ENCODE measurements around the gene PHLPP1. TPM values are rescaled to one million over a fixed set of nuclear protein-coding genes. Genes with fewer than 3 reads are reported as not detected.
A peak's percentile ranks its signal among the peaks of the same experiment; 100 is the strongest.
"Not testable (repeated sequence)": the region's sequence is repeated elsewhere in the genome, so short reads cannot be mapped to it uniquely, and the experiment has no call there.

PHLPP1 gene
- total RNA-seq, 2 donors from 2014 or later, result 8.6 to 20.8 TPM

DNA sequence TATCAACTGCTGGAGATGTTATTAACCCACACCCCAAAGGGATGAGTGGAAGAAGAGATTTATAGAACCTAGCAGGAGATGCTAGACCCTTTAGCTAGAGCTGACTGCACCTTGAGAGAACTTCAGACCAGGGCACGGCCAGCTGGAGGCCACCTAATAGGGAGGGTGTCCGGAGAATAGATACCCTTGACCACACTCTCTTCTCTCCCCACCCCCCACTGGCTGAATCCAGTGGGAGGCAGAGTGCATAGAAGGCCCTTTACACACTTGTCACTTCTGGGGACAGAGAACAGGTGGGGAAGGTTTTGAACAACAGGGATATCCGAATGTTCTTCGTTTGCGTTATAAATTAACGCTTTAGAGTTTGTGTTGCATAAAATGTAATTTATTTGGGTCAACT is 84.6 kb downstream of the PHLPP1 start:
- no peak for TF ChIP-seq POLR2A (IDR thresholded peaks at IDR 0.05)
- TF ChIP-seq, protein P1, sequence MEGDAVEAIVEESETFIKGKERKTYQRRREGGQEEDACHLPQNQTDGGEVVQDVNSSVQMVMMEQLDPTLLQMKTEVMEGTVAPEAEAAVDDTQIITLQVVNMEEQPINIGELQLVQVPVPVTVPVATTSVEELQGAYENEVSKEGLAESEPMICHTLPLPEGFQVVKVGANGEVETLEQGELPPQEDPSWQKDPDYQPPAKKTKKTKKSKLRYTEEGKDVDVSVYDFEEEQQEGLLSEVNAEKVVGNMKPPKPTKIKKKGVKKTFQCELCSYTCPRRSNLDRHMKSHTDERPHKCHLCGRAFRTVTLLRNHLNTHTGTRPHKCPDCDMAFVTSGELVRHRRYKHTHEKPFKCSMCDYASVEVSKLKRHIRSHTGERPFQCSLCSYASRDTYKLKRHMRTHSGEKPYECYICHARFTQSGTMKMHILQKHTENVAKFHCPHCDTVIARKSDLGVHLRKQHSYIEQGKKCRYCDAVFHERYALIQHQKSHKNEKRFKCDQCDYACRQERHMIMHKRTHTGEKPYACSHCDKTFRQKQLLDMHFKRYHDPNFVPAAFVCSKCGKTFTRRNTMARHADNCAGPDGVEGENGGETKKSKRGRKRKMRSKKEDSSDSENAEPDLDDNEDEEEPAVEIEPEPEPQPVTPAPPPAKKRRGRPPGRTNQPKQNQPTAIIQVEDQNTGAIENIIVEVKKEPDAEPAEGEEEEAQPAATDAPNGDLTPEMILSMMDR (IDR thresholded peaks at IDR 0.05), result no peak
- Histone ChIP-seq H3K9me3 (no peaks in the 10 kb centered on the region), H3K4me1 (peaks cover 15% of the 10 kb centered on the region), H3K4me3 (no peak overlapping the region), H3K27ac (no peak overlapping the region), H3K36me3 (replicated peaks in 1 of 2; ENCODE audit: insufficient read depth in 1 of 2, low read depth in 2 of 2) (no peaks in the 10 kb centered on the region), H3K27me3 (no peaks in the 10 kb centered on the region)
- intact Hi-C loops (cut with DNase I), result loop anchor here (10.0 kb wide), 1 partner anchor 75 kb away; no protein-coding TSS in a partner anchor
- 76 to 77% methylated on average over 6 of the region's 6 CpGs for WGBS, 2 donors
- DNase-seq, result no peak
- ATAC-seq, result no peak

DNA sequence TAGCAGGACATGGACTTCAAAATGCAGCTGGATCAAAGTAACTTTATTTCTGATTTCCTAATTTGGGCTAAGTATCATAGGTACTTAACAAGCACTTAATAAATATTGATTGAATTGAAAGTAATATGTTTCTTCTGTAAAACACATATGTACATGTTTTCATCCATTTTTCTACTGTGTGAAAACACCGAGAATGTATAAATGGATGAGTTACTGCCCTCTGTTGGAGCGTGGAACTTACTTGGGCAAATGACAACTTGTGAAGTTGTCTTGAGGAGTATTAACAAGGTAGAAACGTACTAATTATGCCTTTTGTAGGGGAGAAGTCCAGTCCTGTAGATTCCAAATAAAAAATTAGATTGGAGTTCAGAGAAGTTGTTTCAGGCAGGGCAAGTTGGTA is 87.2 kb downstream of the PHLPP1 start:
- intact Hi-C loops (cut with DNase I), result no loop called here
- no peak for ATAC-seq
- peak in 2 of 4 donors; percentile 30 to 35 for DNase-seq
- H3K4me3 ChIP-seq, result no peak overlapping the region
- no peaks in the 10 kb centered on the region for H3K27me3 ChIP-seq
- no peaks in the 10 kb centered on the region for H3K9me3 ChIP-seq
- TF ChIP-seq POLR2A (IDR thresholded peaks at IDR 0.05), result no peak
- TF ChIP-seq, protein P1 (IDR thresholded peaks at IDR 0.05), result peak in 6 of 7 experiments; percentile 15 to 53 (median 42)
- H3K4me1 ChIP-seq, result peaks cover 5% of the 10 kb centered on the region
- H3K27ac ChIP-seq, result no peak overlapping the region
- no peaks in the 10 kb centered on the region for H3K36me3 ChIP-seq (replicated peaks in 1 of 2; ENCODE audit: insufficient read depth in 1 of 2, low read depth in 2 of 2)
- 30 to 40% methylated on average over 3 of the region's 3 CpGs for WGBS, 2 donors

DNA sequence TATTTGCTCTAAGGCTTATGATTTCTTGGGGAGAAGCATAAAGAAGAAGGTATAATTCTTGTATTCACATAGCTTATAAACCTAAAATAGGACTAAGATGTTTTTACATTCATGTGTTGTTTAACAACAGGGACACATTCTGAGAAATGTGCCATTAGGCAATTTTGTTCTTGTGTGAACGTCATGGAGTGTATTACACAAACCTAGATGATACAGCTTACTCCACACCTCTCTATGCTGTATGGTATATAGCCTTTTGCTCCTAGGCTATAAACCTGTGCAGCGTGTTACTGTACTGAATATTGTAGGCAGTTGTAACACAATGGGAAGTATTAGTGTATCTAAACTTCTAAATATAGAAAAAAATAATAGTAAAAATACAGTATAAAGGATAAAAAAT is 92.1 kb downstream of the PHLPP1 start:
- no peak overlapping the region for H3K4me3 ChIP-seq
- no peak for TF ChIP-seq POLR2A (IDR thresholded peaks at IDR 0.05)
- TF ChIP-seq, protein P1 (IDR thresholded peaks at IDR 0.05), result no peak
- ATAC-seq, result no peak
- no peak for DNase-seq
- H3K9me3 ChIP-seq, result no peaks in the 10 kb centered on the region
- H3K27me3 ChIP-seq, result no peaks in the 10 kb centered on the region
- intact Hi-C loops (cut with DNase I), result no loop called here
- WGBS, 2 donors, result 76 to 82% methylated on average over 2 of the region's 2 CpGs
- no peaks in the 10 kb centered on the region for H3K36me3 ChIP-seq (replicated peaks in 1 of 2; ENCODE audit: insufficient read depth in 1 of 2, low read depth in 2 of 2)
- H3K4me1 ChIP-seq, result peaks cover 20% of the 10 kb centered on the region
- no peak overlapping the region for H3K27ac ChIP-seq

DNA sequence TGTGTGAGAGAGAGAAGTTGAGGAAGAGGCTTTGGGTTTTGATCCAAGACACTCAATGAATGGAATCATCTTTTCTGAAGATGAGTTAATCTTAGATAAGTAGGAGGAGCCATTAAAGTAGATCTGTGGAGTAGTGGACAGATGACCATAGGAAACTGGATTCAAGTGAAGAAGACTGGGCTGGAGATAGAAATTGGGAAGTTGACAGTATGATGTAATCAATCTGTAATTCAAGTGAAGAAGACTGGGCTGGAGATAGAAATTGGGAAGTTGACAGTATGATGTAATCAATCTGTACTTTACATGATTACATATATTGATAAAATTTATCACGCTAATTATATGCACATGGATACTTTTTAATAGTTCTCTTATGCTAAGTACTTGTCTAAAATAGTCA is 92.8 kb downstream of the PHLPP1 start:
- intact Hi-C loops (cut with DNase I), result no loop called here
- DNase-seq, result no peak
- Histone ChIP-seq H3K27ac (no peak overlapping the region), H3K4me3 (no peak overlapping the region), H3K36me3 (replicated peaks in 1 of 2; ENCODE audit: insufficient read depth in 1 of 2, low read depth in 2 of 2) (no peaks in the 10 kb centered on the region), H3K9me3 (no peaks in the 10 kb centered on the region), H3K4me1 (peaks cover 22% of the 10 kb centered on the region), H3K27me3 (no peaks in the 10 kb centered on the region)
- no peak for TF ChIP-seq POLR2A (IDR thresholded peaks at IDR 0.05)
- TF ChIP-seq, protein P1 (IDR thresholded peaks at IDR 0.05), result no peak
- WGBS, 2 donors, result 79 to 100% methylated on average over 1 of the region's 1 CpG
- no peak for ATAC-seq

DNA sequence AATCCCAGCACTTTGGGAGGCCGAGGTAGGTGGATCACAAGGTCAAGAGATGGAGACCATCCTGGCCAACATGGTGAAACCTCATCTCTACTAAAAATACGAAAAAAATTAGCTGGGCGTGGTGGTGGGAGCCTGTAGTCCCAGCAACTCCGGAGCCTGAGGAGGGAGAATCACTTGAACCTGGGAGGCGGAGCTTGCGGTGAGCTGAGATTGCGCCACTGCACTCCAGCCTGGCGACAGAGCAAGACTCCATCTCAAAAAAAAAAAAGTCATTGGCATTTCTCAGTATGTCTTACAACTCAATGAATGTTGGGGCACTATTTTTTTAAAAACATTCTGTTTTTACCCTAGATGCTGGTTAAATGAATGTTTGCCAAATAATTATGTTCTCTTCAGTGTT is 94.1 kb downstream of the PHLPP1 start:
- H3K36me3 ChIP-seq (replicated peaks in 1 of 2; ENCODE audit: insufficient read depth in 1 of 2, low read depth in 2 of 2); DNase-seq; ATAC-seq; intact Hi-C loops (cut with DNase I); H3K4me3 ChIP-seq; H3K27me3 ChIP-seq; H3K9me3 ChIP-seq; H3K27ac ChIP-seq: not testable (repeated sequence)
- WGBS, 2 donors, result 88 to 98% methylated on average over 8 of the region's 8 CpGs
- peaks cover 35% of the 10 kb centered on the region for H3K4me1 ChIP-seq
